ENCODE data around the gene CSPG4.

DNA sequence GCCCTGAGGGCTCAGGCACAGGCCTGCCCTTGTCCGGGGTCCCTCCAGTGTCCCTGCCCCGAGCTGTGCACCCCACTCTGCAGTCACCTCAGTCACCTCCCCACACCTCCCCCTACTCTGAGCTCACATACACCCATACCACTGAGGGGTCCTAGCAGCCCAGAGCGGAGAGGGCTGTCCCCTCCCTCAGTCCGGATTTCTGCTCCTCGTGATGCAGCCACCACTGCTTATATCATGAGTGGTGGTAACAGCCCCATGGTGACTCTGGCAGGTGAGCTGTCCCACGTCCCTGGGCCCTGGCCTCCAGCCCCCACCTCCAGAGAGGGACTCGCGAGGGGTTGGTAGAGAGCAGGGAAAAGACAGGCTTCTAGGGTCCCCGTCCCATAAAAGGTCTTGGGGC lies 8.0 kb downstream of the CSPG4 start:
- TF ChIP-seq, protein P1, sequence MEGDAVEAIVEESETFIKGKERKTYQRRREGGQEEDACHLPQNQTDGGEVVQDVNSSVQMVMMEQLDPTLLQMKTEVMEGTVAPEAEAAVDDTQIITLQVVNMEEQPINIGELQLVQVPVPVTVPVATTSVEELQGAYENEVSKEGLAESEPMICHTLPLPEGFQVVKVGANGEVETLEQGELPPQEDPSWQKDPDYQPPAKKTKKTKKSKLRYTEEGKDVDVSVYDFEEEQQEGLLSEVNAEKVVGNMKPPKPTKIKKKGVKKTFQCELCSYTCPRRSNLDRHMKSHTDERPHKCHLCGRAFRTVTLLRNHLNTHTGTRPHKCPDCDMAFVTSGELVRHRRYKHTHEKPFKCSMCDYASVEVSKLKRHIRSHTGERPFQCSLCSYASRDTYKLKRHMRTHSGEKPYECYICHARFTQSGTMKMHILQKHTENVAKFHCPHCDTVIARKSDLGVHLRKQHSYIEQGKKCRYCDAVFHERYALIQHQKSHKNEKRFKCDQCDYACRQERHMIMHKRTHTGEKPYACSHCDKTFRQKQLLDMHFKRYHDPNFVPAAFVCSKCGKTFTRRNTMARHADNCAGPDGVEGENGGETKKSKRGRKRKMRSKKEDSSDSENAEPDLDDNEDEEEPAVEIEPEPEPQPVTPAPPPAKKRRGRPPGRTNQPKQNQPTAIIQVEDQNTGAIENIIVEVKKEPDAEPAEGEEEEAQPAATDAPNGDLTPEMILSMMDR (optimal IDR thresholded peaks at IDR 0.05 in 1 of 3, IDR thresholded peaks at IDR 0.05 in 1 of 3, conservative IDR thresholded peaks at IDR 0.05 in 1 of 3; ENCODE audit: extremely low read depth in 1 of 3, insufficient read depth in 2 of 3, low read length in 3 of 3) = no peak
- no peak for TF ChIP-seq EZH2 (IDR thresholded peaks at IDR 0.05; ENCODE audit: low read length)
